ENCODE data around the gene GDPD5. TPM values are rescaled to one million over a fixed set of nuclear protein-coding genes. Genes with fewer than 3 reads are reported as not detected.

The GDPD5 gene
- total and polyA plus RNA-seq, 10 of the 15 experiments (the other 5 are each of a cell fraction or from before 2014, with no cell fraction given): 0.10 to 30.0 (median 6.7) TPM

- DNase-seq (ENCODE audit: low read depth, low spot score): no peak
- BruUV-seq (replicated peaks): no TSS peak
- Histone ChIP-seq H3K9me3 (replicated peaks; ENCODE audit: control insufficient read depth, insufficient read depth, low read length) (no peaks in the 10 kb centered on the region), H3K27ac (ENCODE audit: control insufficient read depth, insufficient read depth) (no peak overlapping the region), H3K9ac (ENCODE audit: control insufficient read depth, insufficient read depth, low read length) (no peak overlapping the region), H4K20me1 (ENCODE audit: control insufficient read depth, insufficient read depth) (no peaks in the 10 kb centered on the region), H3K36me3 (ENCODE audit: control insufficient read depth in 2 of 2, insufficient read depth in 2 of 2, low read length in 1 of 2) (no peaks in the 10 kb centered on the region; a peak in 1 of 4 replicates), H3K4me1 (ENCODE audit: control insufficient read depth, insufficient read depth, low read length) (no peaks in the 10 kb centered on the region), H3K79me2 (ENCODE audit: control insufficient read depth, insufficient read depth, low read length) (no peaks in the 10 kb centered on the region), H3K27me3 (replicated peaks in 1 of 2; ENCODE audit: control insufficient read depth in 2 of 2, insufficient read depth in 2 of 2, low read length in 1 of 2) (no peaks in the 10 kb centered on the region), H3K4me2 (ENCODE audit: control insufficient read depth, insufficient read depth) (no peak overlapping the region), H3K4me3 (no peak overlapping the region), H2AFZ (ENCODE audit: control insufficient read depth, low read depth, low read length) (no peak overlapping the region)
- no peak for FAIRE-seq
- RAD21 ChIA-PET (ENCODE audit: unreplicated experiment): no interaction called here
- no peak; the same call in 1 of the 3 replicates for ATAC-seq
- POLR2A ChIA-PET: interaction anchor here (0.5 kb wide), 1 partner anchor 43 kb away, joined by 3 read pairs; no protein-coding TSS in a partner anchor
- in situ Hi-C loops (cut with MboI) (no loop called here), intact Hi-C loops (cut with micrococcal nuclease; ENCODE audit: unreplicated experiment) (no loop called here)
- TF ChIP-seq SRF (IDR thresholded peaks at IDR 0.05; ENCODE audit: low read depth in 2 of 2, low read length in 2 of 2) (no peak), ZBTB33 (IDR thresholded peaks at IDR 0.05) (no peak), PBX3 (IDR thresholded peaks at IDR 0.05; ENCODE audit: insufficient replicate concordance, low read depth, low read length) (no peak), CBFB (IDR thresholded peaks at IDR 0.05; ENCODE audit: low read depth) (no peak), PML (IDR thresholded peaks at IDR 0.05; ENCODE audit: low read length) (no peak), JUND (IDR thresholded peaks at IDR 0.05; ENCODE audit: low read depth, low read length) (no peak), YY1 (IDR thresholded peaks at IDR 0.05; ENCODE audit: low read depth, low read length) (no peak)
- CTCF ChIA-PET: interaction anchor here (0.6 to 1.5 kb wide), 4 partner anchors 17 to 189 kb away, joined by 3 to 4 read pairs (median 3); no protein-coding TSS in a partner anchor
- SMC1A ChIA-PET (ENCODE audit: uncharacterized antibody, unreplicated experiment): interaction anchor here (3.2 kb wide), 1 partner anchor 50 kb away, joined by 8 read pairs; no protein-coding TSS in a partner anchor
- 57% methylated on average over 14 of the region's 14 CpGs for WGBS (ENCODE audit: insufficient coverage, insufficient replicate concordance, low lambda C conversion rate, missing lambda C conversion rate)
These were observed 57.0 kb downstream of the GDPD5 start for GRCh38 chr11:75468534-75469340.
